ENCODE measurements around the gene HGFAC.

DNA sequence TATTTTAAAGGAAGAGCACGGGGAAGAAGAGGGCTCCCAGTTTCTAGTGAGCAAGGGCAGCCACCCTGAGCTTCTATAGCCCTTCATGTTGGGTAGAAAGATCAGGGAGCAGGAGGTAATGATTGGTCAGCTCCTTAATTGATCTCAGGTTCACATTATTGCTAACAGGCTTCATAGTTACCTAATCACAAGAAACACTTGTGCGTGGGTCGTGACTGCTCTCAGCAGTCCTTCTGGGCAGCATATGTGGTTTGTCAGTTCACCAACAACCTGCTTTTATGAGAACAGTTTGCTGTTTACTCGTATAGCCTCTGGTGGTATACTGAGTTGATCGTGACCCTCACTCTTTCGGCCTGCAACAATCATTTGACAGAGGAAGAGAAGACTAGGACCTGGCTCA lies 16.6 kb downstream of the HGFAC start:
- TF ChIP-seq POLR2A (IDR thresholded peaks at IDR 0.05) = no peak
- TF ChIP-seq, protein P1, sequence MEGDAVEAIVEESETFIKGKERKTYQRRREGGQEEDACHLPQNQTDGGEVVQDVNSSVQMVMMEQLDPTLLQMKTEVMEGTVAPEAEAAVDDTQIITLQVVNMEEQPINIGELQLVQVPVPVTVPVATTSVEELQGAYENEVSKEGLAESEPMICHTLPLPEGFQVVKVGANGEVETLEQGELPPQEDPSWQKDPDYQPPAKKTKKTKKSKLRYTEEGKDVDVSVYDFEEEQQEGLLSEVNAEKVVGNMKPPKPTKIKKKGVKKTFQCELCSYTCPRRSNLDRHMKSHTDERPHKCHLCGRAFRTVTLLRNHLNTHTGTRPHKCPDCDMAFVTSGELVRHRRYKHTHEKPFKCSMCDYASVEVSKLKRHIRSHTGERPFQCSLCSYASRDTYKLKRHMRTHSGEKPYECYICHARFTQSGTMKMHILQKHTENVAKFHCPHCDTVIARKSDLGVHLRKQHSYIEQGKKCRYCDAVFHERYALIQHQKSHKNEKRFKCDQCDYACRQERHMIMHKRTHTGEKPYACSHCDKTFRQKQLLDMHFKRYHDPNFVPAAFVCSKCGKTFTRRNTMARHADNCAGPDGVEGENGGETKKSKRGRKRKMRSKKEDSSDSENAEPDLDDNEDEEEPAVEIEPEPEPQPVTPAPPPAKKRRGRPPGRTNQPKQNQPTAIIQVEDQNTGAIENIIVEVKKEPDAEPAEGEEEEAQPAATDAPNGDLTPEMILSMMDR (IDR thresholded peaks at IDR 0.05) = no peak

Data from thyroid gland (tissue), 4 donors.